Subcutaneous adipose tissue (tissue), 4 donors: ENCODE data around the gene ASPRV1. TPM values are rescaled to one million over a fixed set of nuclear protein-coding genes. Genes with fewer than 3 reads are reported as not detected.

Source experiments
- CTCF ChIP-seq: fragments of 450-650 bp; IDR thresholded peaks from one replicate; pipeline ENCODE4 v1.5.1; 2016; ENCODE audit warnings: low read depth, mild to moderate bottlenecking, control low read depth, antibody characterized with exemption, moderate library complexity
- total RNA-seq, 4 donors: library from RNA; depleted of rRNA; stranded (reverse); fragments of >200 nt; gene quantifications; one replicate each; pipeline ENCODE4 v1.1.0, GENCODE V29; 2016

The ASPRV1 gene
- total RNA-seq, 4 donors from 2014 or later = 0.98 to 3.5 (median 2.1) TPM

GRCh38 chr2:69918401-69918800, 43.0 kb downstream of the ASPRV1 start:
- TF ChIP-seq CTCF = no peak

- no peak for TF ChIP-seq CTCF
Observed at GRCh38 chr2:69917852-69918251, 43.6 kb downstream of the ASPRV1 start.

- no peak for TF ChIP-seq CTCF
Observed at GRCh38 chr2:69916106-69916505, 45.3 kb downstream of the ASPRV1 start.

GRCh38 chr2:69914950-69915945, 46.2 kb downstream of the ASPRV1 start, which contains the start of gene MXD1:
Gene MXD1, plus strand, starts transcription at chr2:69915109. Its CDS starts 222 bp downstream, at chr2:69915331.
- TF ChIP-seq CTCF = no peak

- TF ChIP-seq CTCF = no peak
Observed at GRCh38 chr2:69914164-69914949, 47.1 kb downstream of the ASPRV1 start.

- no peak for TF ChIP-seq CTCF
Observed at GRCh38 chr2:69911985-69912563, 49.4 kb downstream of the ASPRV1 start.

Other genes starting within 250 kb of the ASPRV1 start
- 100 to 1,000 TPM in 1 of 4 donors, 10 to 100 TPM in 3; 47.5 to 102 (median 71.0) TPM for gene ANXA4, start 219.5 kb downstream of the ASPRV1 start, total RNA-seq
- gene GMCL1, start 132.0 kb downstream of the ASPRV1 start, total RNA-seq = 10 to 100 TPM; 17.4 to 30.2 (median 20.6) TPM
- gene SNRNP27, start 67.7 kb downstream of the ASPRV1 start, total RNA-seq = 100 to 1,000 TPM in 2 of 4 donors, 10 to 100 TPM in 2; 66.7 to 125 (median 86.0) TPM
- gene MXD1, start 46.5 kb downstream of the ASPRV1 start, total RNA-seq = 10 to 100 TPM in 1 of 4 donors, 1 to 10 TPM in 3; 7.2 to 16.6 (median 8.8) TPM
- gene PCBP1, start 125.8 kb upstream of the ASPRV1 start, total RNA-seq = 100 to 1,000 TPM; 198 to 324 (median 244) TPM
- gene C2orf42, start 229.4 kb upstream of the ASPRV1 start, total RNA-seq = 10 to 100 TPM in 3 of 4 donors, 1 to 10 TPM in 1; 8.7 to 17.3 (median 11.7) TPM